GM06990 (cell line): Measurements from ENCODE around the gene IL1RL2.

ENCODE experiments used
- DNase-seq: peaks from one replicate; pipeline ENCODE4 v3.0.0-alpha.2; 2011; ENCODE audit not compliant: insufficient read length; ENCODE audit errors: extremely low read depth
- H3K27me3 ChIP-seq: replicated peaks from 2 replicates; pipeline ENCODE4 v1.6.0; 2011; ENCODE audit warnings: low read length; ENCODE audit not compliant: control insufficient read depth, insufficient read depth
- H3K36me3 ChIP-seq: 2 replicates; pipeline ENCODE4 v1.5.1; 2011; ENCODE audit warnings: low read length; ENCODE audit not compliant: control insufficient read depth, insufficient read depth
- H3K4me3 ChIP-seq: replicated peaks from 2 replicates; pipeline ENCODE4 v1.5.1; 2011; ENCODE audit warnings: low read depth, mild to moderate bottlenecking, control low read depth, low read length
- CTCF ChIP-seq: IDR thresholded peaks from 2 replicates; pipeline ENCODE4 v1.5.1; 2011; ENCODE audit warnings: low read length, control low read depth, mild to moderate bottlenecking, inconsistent platforms; ENCODE audit not compliant: insufficient read depth, poor library complexity, severe bottlenecking

Gene IL1RL2

GRCh38 chr2:102179061-102179460 is 7.8 kb upstream of the IL1RL2 start:
- no peak for DNase-seq
- Histone ChIP-seq H3K4me3 (no peak overlapping the region), H3K36me3 (no peaks in the 10 kb centered on the region), H3K27me3 (no peaks in the 10 kb centered on the region)
- TF ChIP-seq CTCF = no peak

GRCh38 chr2:102179788-102180686 is 6.8 kb upstream of the IL1RL2 start:
- H3K27me3 ChIP-seq = no peaks in the 10 kb centered on the region
- DNase-seq = no peak
- TF ChIP-seq CTCF = no peak
- no peak overlapping the region for H3K4me3 ChIP-seq
- H3K36me3 ChIP-seq = no peaks in the 10 kb centered on the region

GRCh38 chr2:102180687-102180999 is 6.2 kb upstream of the IL1RL2 start:
- H3K27me3 ChIP-seq = no peaks in the 10 kb centered on the region
- no peaks in the 10 kb centered on the region for H3K36me3 ChIP-seq
- no peak overlapping the region for H3K4me3 ChIP-seq
- no peak for TF ChIP-seq CTCF
- DNase-seq = no peak

GRCh38 chr2:102181376-102181775 is 5.4 kb upstream of the IL1RL2 start:
- no peak for TF ChIP-seq CTCF
- DNase-seq = no peak
- Histone ChIP-seq H3K36me3 (no peaks in the 10 kb centered on the region), H3K27me3 (no peaks in the 10 kb centered on the region), H3K4me3 (no peak overlapping the region)

- DNase-seq = no peak
- TF ChIP-seq CTCF = no peak
- Histone ChIP-seq H3K4me3 (no peak overlapping the region), H3K36me3 (no peaks in the 10 kb centered on the region), H3K27me3 (no peaks in the 10 kb centered on the region)
These were observed 4.7 kb upstream of the IL1RL2 start for GRCh38 chr2:102181919-102182635.

- TF ChIP-seq CTCF = no peak
- no peaks in the 10 kb centered on the region for H3K36me3 ChIP-seq
- H3K27me3 ChIP-seq = no peaks in the 10 kb centered on the region
- no peak for DNase-seq
- no peak overlapping the region for H3K4me3 ChIP-seq
These were observed 2.8 kb upstream of the IL1RL2 start for GRCh38 chr2:102184018-102184417.
